ENCODE measurements around the gene ZCCHC3. TPM values are rescaled to one million over a fixed set of nuclear protein-coding genes. Genes with fewer than 3 reads are reported as not detected.

The ZCCHC3 gene
- total RNA-seq, 1 donor: 11.6 TPM

- no peak for TF ChIP-seq CTCF (IDR thresholded peaks at IDR 0.05; ENCODE audit: insufficient read depth, low read length)
- no peak overlapping the region for H3K4me3 ChIP-seq (ENCODE audit: low read depth, low read length)
- DNase-seq (ENCODE audit: low read depth): no peak
These were observed 37.4 kb upstream of the ZCCHC3 start for GRCh38 chr20:259981-260380.

- no peak overlapping the region for H3K4me3 ChIP-seq (ENCODE audit: low read depth, low read length)
- no peak for TF ChIP-seq CTCF (IDR thresholded peaks at IDR 0.05; ENCODE audit: insufficient read depth, low read length)
- no peak for DNase-seq (ENCODE audit: low read depth)
These were observed 33.7 kb upstream of the ZCCHC3 start for GRCh38 chr20:263701-264100.

- DNase-seq (ENCODE audit: low read depth): peak; percentile 65
- peak overlapping the region; percentile 71 for H3K4me3 ChIP-seq (ENCODE audit: low read depth, low read length)
- peak; percentile 93 for TF ChIP-seq CTCF (IDR thresholded peaks at IDR 0.05; ENCODE audit: insufficient read depth, low read length)
These were observed 30.5 kb upstream of the ZCCHC3 start for GRCh38 chr20:266596-267562.

- H3K4me3 ChIP-seq (ENCODE audit: low read depth, low read length): no peak overlapping the region
- DNase-seq (ENCODE audit: low read depth): no peak
- TF ChIP-seq CTCF (IDR thresholded peaks at IDR 0.05; ENCODE audit: insufficient read depth, low read length): no peak
These were observed 26.9 kb upstream of the ZCCHC3 start for GRCh38 chr20:270517-270916.

- H3K4me3 ChIP-seq (ENCODE audit: low read depth, low read length): no peak overlapping the region
- no peak for TF ChIP-seq CTCF (IDR thresholded peaks at IDR 0.05; ENCODE audit: insufficient read depth, low read length)
- DNase-seq (ENCODE audit: low read depth): no peak
These were observed 26.3 kb upstream of the ZCCHC3 start for GRCh38 chr20:271069-271468.

GRCh38 chr20:271528-271927, 25.8 kb upstream of the ZCCHC3 start:
- no peak for TF ChIP-seq CTCF (IDR thresholded peaks at IDR 0.05; ENCODE audit: insufficient read depth, low read length)
- no peak for DNase-seq (ENCODE audit: low read depth)
- H3K4me3 ChIP-seq (ENCODE audit: low read depth, low read length): no peak overlapping the region
